ENCODE measurements around the gene STIM2. TPM values are rescaled to one million over a fixed set of nuclear protein-coding genes. Genes with fewer than 3 reads are reported as not detected.

STIM2 gene
- total and polyA plus RNA-seq, 9 of the 15 experiments (the other 6 are each of a cell fraction or from before 2014, with no cell fraction given), result 7.2 to 26.8 (median 15.4) TPM

DNA sequence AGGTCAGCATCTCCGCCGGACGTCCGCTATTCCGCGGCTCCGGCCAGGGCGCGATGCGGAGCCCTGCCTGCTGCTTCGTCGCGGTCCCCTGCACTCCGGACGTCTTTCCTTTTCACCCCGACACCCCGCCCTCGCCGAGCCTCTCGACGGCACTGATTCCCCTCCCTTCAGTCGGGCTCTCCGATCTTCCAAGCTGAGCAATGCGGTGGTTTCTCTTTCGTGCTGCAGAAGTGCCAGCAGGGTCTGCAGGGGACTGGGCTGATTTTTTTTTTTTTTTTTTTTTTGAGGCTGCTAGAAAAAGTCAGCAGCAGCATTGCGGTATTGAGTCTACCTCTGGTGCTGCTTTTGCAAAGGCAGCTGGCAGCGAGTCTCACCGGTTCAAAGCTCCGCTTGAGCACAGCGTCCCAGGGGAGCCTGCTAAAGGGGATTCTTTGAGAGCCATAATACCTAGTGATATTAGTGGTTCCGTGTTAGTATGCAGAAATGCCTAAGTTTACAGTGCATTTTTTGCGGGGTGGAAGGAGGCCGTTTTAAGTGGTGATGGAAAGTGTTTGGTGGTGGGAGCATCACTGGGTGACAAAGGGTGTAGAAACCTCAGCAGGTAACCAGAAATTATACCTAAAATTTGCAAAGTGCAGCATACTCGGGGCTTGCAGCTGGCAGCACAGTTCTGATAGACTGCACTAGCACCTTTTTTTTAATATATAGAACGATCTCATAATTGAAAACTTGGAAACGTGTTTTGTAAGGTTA is 969 bp downstream of the STIM2 start:
- Histone ChIP-seq H3K27me3 (ENCODE audit: control insufficient read depth in 2 of 2, insufficient read depth in 2 of 2, low read length in 2 of 2) (no peaks in the 10 kb centered on the region), H3K9me3 (replicated peaks; ENCODE audit: control insufficient read depth, insufficient read depth, low read depth, low read length) (no peaks in the 10 kb centered on the region), H3K9me1 (ENCODE audit: control insufficient read depth, insufficient read depth, low read length) (no peaks in the 10 kb centered on the region), H3K36me3 (ENCODE audit: control insufficient read depth, insufficient read depth, low read length) (no peaks in the 10 kb centered on the region), H3K4me3 (peak overlapping the region; percentile 73), H3K9ac (ENCODE audit: insufficient read depth in 1 of 2, low read depth in 2 of 2, low read length in 2 of 2) (peak overlapping the region; percentile 24 to 93), H3K79me2 (ENCODE audit: control insufficient read depth, insufficient read depth, low read length) (peaks cover 47% of the 10 kb centered on the region), H3K4me2 (ENCODE audit: insufficient read depth, low read length) (peak overlapping the region; percentile 88), H3K4me1 (replicated peaks in 1 of 2; ENCODE audit: control insufficient read depth in 2 of 2, insufficient read depth in 2 of 2, low read length in 2 of 2) (peaks cover 16 to 23% of the 10 kb centered on the region in 2 experiments; a peak in 3 of 5 replicates), H2AFZ (ENCODE audit: low read depth, low read length) (peak overlapping the region; percentile 65), H4K20me1 (replicated peaks; ENCODE audit: control insufficient read depth, insufficient read depth, low read length) (peaks cover 3% of the 10 kb centered on the region; the same call in 1 of the 2 replicates), H3K27ac (ENCODE audit: extremely low read depth, low read depth, low read length) (peak overlapping the region; percentile 65; the same call in 1 of the 3 replicates)
- intact Hi-C loops (cut with micrococcal nuclease), result loop anchor here (2.0 to 10.0 kb wide), 6 partner anchors 73 to 407 kb away; partner anchors contain the start of gene TBC1D19
- no peak for FAIRE-seq
- POLR2A ChIA-PET, result interaction anchor here (0.6 to 2.3 kb wide), 7 partner anchors 13 to 425 kb away, joined by 3 to 5 read pairs (median 3); no protein-coding TSS in a partner anchor
- CTCF ChIA-PET (ENCODE audit: low intra/inter-chr PET ratio), result no interaction called here
- ATAC-seq, result peak; percentile 43
- no TSS peak for BruUV-seq (replicated peaks)
- under 1% methylated on average over 17 of the region's 36 CpGs for WGBS (ENCODE audit: insufficient coverage, low coverage, missing lambda C conversion rate)
- DNase-seq (ENCODE audit: extremely low read depth in 1 of 4, low spot score in 3 of 4), result peak; percentile 30 to 72 (median 42)
- in situ Hi-C loops (cut with MboI), result no loop called here
- no peak for TF ChIP-seq NR2C2 (CRISPR knock-in tag; IDR thresholded peaks at IDR 0.05)
- 0 out of 2 replicates have a peak, but pooled peaks have one; percentile 6 for TF ChIP-seq NR2C2 (tag; IDR thresholded peaks at IDR 0.05)
- TF ChIP-seq, protein P1, sequence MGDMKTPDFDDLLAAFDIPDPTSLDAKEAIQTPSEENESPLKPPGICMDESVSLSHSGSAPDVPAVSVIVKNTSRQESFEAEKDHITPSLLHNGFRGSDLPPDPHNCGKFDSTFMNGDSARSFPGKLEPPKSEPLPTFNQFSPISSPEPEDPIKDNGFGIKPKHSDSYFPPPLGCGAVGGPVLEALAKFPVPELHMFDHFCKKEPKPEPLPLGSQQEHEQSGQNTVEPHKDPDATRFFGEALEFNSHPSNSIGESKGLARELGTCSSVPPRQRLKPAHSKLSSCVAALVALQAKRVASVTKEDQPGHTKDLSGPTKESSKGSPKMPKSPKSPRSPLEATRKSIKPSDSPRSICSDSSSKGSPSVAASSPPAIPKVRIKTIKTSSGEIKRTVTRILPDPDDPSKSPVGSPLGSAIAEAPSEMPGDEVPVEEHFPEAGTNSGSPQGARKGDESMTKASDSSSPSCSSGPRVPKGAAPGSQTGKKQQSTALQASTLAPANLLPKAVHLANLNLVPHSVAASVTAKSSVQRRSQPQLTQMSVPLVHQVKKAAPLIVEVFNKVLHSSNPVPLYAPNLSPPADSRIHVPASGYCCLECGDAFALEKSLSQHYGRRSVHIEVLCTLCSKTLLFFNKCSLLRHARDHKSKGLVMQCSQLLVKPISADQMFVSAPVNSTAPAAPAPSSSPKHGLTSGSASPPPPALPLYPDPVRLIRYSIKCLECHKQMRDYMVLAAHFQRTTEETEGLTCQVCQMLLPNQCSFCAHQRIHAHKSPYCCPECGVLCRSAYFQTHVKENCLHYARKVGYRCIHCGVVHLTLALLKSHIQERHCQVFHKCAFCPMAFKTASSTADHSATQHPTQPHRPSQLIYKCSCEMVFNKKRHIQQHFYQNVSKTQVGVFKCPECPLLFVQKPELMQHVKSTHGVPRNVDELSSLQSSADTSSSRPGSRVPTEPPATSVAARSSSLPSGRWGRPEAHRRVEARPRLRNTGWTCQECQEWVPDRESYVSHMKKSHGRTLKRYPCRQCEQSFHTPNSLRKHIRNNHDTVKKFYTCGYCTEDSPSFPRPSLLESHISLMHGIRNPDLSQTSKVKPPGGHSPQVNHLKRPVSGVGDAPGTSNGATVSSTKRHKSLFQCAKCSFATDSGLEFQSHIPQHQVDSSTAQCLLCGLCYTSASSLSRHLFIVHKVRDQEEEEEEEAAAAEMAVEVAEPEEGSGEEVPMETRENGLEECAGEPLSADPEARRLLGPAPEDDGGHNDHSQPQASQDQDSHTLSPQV (IDR thresholded peaks at IDR 0.05), result no peak
- TF ChIP-seq ZNF668 (CRISPR knock-in tag; IDR thresholded peaks at IDR 0.05), result no peak
- TF ChIP-seq RCOR1 (IDR thresholded peaks at IDR 0.05; ENCODE audit: borderline replicate concordance in 1 of 2, low read depth in 2 of 2, low read length in 2 of 2), result peak in 1 of 2 experiments; percentile 28; a peak in 1 of 4 replicates
- TF ChIP-seq RBBP5 (IDR thresholded peaks at IDR 0.05; ENCODE audit: borderline replicate concordance, insufficient read depth, low read length, poor library complexity, severe bottlenecking), result peak; percentile 79
- TF ChIP-seq ZNF436 (CRISPR knock-in tag; IDR thresholded peaks at IDR 0.05), result no peak
- TF ChIP-seq ZNF384 (IDR thresholded peaks at IDR 0.05; ENCODE audit: low read depth, low read length), result peak; percentile 46
- TF ChIP-seq, protein P2, sequence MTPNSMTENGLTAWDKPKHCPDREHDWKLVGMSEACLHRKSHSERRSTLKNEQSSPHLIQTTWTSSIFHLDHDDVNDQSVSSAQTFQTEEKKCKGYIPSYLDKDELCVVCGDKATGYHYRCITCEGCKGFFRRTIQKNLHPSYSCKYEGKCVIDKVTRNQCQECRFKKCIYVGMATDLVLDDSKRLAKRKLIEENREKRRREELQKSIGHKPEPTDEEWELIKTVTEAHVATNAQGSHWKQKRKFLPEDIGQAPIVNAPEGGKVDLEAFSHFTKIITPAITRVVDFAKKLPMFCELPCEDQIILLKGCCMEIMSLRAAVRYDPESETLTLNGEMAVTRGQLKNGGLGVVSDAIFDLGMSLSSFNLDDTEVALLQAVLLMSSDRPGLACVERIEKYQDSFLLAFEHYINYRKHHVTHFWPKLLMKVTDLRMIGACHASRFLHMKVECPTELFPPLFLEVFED (CRISPR knock-in tag; conservative IDR thresholded peaks at IDR 0.05), result no peak
- no peak for TF ChIP-seq TCF7L2 (IDR thresholded peaks at IDR 0.05; ENCODE audit: low read depth, low read length)
- TF ChIP-seq SRSF9 (IDR thresholded peaks at IDR 0.05; ENCODE audit: borderline replicate concordance, low read depth, low read length), result no peak
- TF ChIP-seq TGIF2 (CRISPR knock-in tag; IDR thresholded peaks at IDR 0.05), result no peak
- no peak for TF ChIP-seq ZNF347 (CRISPR knock-in tag; IDR thresholded peaks at IDR 0.05; ENCODE audit: low read depth)
- no peak for TF ChIP-seq NR4A1 (CRISPR knock-in tag; IDR thresholded peaks at IDR 0.05)
- TF ChIP-seq NR4A1 (tag; IDR thresholded peaks at IDR 0.05), result no peak

All from K562 (cell line).